DOHH2 (cell line): ENCODE measurements around the gene IFI35.

Experiments used
- CTCF ChIP-seq: fragments of 200-600 bp; sonication (generic); IDR thresholded peaks from one replicate; pipeline ENCODE4 v1.5.1; 2014; ENCODE audit warnings: antibody characterized with exemption, mild to moderate bottlenecking, low read depth, low read length; ENCODE audit not compliant: poor library complexity, severe bottlenecking
- EZH2phosphoT487 ChIP-seq: fragments of 200-600 bp; sonication (generic); IDR thresholded peaks from 2 replicates; pipeline ENCODE4 v1.6.1; 2017; ENCODE audit warnings: borderline replicate concordance, mild to moderate bottlenecking, antibody characterized with exemption, low read length, moderate library complexity, mixed read lengths

GRCh38 chr17:43018932-43019331 lies 12.3 kb downstream of the IFI35 start:
- TF ChIP-seq CTCF (no peak), EZH2phosphoT487 (no peak)
